Suprapubic skin (tissue), 4 donors: ENCODE data around the gene PPP2R2C.

Experiments
- EP300 ChIP-seq: sonication (generic); formaldehyde crosslinking; IDR thresholded peaks from one replicate; pipeline ENCODE4 v1.6.1; 2017; ENCODE audit warnings: antibody characterized with exemption
- POLR2A ChIP-seq, 2 donors: fragments of 450-650 bp; IDR thresholded peaks; one replicate each; pipeline ENCODE4 v1.6.1; 2017; ENCODE audit warnings: antibody characterized with exemption in 2 of 2, mild to moderate bottlenecking in 2 of 2, moderate library complexity in 2 of 2
- POLR2AphosphoS5 ChIP-seq, 3 donors: sonication (generic); formaldehyde crosslinking; IDR thresholded peaks; one replicate each; pipeline ENCODE4 v1.6.1; 2017; ENCODE audit warnings: antibody characterized with exemption in 3 of 3
- TF ChIP-seq, protein P1 (sequence below), 2 donors: fragments of 200-600 bp in 1 of 2; fragments of 450-650 bp in 1 of 2; sonication (generic) in 1 of 2; IDR thresholded peaks; one replicate each; pipeline ENCODE4 v1.5.1; 2016 to 2019; ENCODE audit warnings: antibody characterized with exemption in 2 of 2, mild to moderate bottlenecking in 1 of 2, moderate library complexity in 1 of 2

DNA sequence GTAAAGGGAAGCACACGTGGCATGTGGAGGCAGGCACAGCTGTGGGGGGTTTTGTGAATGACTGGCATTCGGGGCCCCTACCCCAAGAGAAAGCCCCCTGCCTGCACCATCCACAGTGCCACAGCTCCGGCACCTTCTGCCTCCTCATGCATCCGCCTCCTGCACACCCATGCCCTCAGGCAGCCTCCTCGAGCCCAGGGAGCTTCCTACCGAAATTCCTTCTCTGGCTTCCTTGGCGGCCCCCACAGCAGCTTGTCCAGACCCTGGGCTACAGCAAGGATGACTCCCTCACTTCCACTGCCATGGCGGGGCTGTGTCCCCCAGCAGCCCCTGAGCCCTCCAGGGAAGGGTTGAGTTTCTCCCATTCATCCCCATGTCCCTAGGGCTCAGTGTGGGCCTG, 102.9 kb downstream of the PPP2R2C start:
- TF ChIP-seq, protein P1, sequence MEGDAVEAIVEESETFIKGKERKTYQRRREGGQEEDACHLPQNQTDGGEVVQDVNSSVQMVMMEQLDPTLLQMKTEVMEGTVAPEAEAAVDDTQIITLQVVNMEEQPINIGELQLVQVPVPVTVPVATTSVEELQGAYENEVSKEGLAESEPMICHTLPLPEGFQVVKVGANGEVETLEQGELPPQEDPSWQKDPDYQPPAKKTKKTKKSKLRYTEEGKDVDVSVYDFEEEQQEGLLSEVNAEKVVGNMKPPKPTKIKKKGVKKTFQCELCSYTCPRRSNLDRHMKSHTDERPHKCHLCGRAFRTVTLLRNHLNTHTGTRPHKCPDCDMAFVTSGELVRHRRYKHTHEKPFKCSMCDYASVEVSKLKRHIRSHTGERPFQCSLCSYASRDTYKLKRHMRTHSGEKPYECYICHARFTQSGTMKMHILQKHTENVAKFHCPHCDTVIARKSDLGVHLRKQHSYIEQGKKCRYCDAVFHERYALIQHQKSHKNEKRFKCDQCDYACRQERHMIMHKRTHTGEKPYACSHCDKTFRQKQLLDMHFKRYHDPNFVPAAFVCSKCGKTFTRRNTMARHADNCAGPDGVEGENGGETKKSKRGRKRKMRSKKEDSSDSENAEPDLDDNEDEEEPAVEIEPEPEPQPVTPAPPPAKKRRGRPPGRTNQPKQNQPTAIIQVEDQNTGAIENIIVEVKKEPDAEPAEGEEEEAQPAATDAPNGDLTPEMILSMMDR (IDR thresholded peaks at IDR 0.05) = no peak
- TF ChIP-seq EP300 (no peak), POLR2A (IDR thresholded peaks at IDR 0.05) (no peak), POLR2AphosphoS5 (IDR thresholded peaks at IDR 0.05) (no peak)
